Esophagus muscularis mucosa (tissue), 3 donors: Measurements from ENCODE around the gene MEGF9.

ENCODE experiments used
- POLR2A ChIP-seq: fragments of 450-650 bp; IDR thresholded peaks from one replicate; pipeline ENCODE4 v1.6.1; 2017; ENCODE audit warnings: antibody characterized with exemption, moderate library complexity, mild to moderate bottlenecking, low read depth
- TF ChIP-seq, protein P1 (sequence below), 3 experiments: fragments of 200-600 bp in 2 of 3; fragments of 450-650 bp in 1 of 3; sonication (generic) in 2 of 3; IDR thresholded peaks; one replicate each; pipeline ENCODE4 v1.5.1; 2017 to 2019; ENCODE audit warnings: antibody characterized with exemption in 3 of 3, mild to moderate bottlenecking in 2 of 3, moderate library complexity in 1 of 3

DNA sequence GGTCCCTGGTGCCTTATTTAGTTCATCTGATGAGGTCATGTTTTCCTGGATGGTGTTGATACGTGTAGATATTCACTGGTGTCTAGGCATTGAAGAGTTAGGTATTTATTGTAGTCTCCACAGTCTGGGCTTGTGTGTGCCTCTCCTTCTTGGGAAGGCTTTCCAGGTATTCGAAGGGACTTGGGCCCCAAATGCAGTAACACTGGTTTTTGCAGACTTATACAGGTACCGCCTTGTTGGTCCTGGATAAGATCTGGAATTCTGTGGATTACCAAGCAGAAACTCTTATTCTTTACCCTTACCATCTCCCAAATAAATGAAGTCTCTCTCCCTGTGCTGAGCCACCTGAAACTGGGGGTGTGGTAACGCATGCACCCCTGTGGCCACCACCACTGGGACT lies 34.1 kb downstream of the MEGF9 start:
- TF ChIP-seq, protein P1, sequence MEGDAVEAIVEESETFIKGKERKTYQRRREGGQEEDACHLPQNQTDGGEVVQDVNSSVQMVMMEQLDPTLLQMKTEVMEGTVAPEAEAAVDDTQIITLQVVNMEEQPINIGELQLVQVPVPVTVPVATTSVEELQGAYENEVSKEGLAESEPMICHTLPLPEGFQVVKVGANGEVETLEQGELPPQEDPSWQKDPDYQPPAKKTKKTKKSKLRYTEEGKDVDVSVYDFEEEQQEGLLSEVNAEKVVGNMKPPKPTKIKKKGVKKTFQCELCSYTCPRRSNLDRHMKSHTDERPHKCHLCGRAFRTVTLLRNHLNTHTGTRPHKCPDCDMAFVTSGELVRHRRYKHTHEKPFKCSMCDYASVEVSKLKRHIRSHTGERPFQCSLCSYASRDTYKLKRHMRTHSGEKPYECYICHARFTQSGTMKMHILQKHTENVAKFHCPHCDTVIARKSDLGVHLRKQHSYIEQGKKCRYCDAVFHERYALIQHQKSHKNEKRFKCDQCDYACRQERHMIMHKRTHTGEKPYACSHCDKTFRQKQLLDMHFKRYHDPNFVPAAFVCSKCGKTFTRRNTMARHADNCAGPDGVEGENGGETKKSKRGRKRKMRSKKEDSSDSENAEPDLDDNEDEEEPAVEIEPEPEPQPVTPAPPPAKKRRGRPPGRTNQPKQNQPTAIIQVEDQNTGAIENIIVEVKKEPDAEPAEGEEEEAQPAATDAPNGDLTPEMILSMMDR (IDR thresholded peaks at IDR 0.05) = no peak
- TF ChIP-seq POLR2A = no peak
